ACC112 (cell line): ENCODE measurements around the gene S1PR4.

Experiments
- H2AFZ ChIP-seq: fragments of 200-600 bp; sonication (generic); one replicate; pipeline ENCODE4 v1.6.0; 2017; ENCODE audit warnings: antibody characterized with exemption, low read length; ENCODE audit not compliant: unreplicated experiment
- H3K27ac ChIP-seq: fragments of 200-600 bp; sonication (generic); 2 replicates; pipeline ENCODE4 v1.5.1; 2014; ENCODE audit warnings: low read depth, mild to moderate bottlenecking, antibody characterized with exemption, low read length, moderate library complexity
- H3K27me3 ChIP-seq: fragments of 200-600 bp; sonication (generic); 2 replicates; pipeline ENCODE4 v1.6.1; 2014; ENCODE audit warnings: mild to moderate bottlenecking, antibody characterized with exemption, low read length, moderate library complexity, mixed read lengths; ENCODE audit not compliant: insufficient read depth
- H3K36me3 ChIP-seq: fragments of 200-600 bp; sonication (generic); 2 replicates; pipeline ENCODE4 v1.6.1; 2016; ENCODE audit warnings: mild to moderate bottlenecking, antibody characterized with exemption, low read length, moderate library complexity, mixed read lengths; ENCODE audit not compliant: insufficient read depth
- H3K4me1 ChIP-seq: fragments of 200-600 bp; sonication (generic); one replicate; pipeline ENCODE4 v1.6.1; 2016; ENCODE audit warnings: low read length, mixed read lengths; ENCODE audit not compliant: insufficient read depth, unreplicated experiment, control insufficient read depth
- H3K4me3 ChIP-seq: fragments of 200-600 bp; sonication (generic); 2 replicates; pipeline ENCODE4 v1.5.1; 2014; ENCODE audit warnings: mild to moderate bottlenecking, low read depth, low read length
- H3K79me2 ChIP-seq: fragments of 200-600 bp; sonication (generic); one replicate; pipeline ENCODE4 v1.6.0; 2016; ENCODE audit warnings: low read length; ENCODE audit not compliant: control insufficient read depth, unreplicated experiment, insufficient read depth

Gene S1PR4

GRCh38 chr19:3227054-3227626, 48.6 kb downstream of the S1PR4 start:
- H2AFZ ChIP-seq, result no peak overlapping the region
- H3K27me3 ChIP-seq, result peaks cover 48% of the 10 kb centered on the region
- no peaks in the 10 kb centered on the region for H3K79me2 ChIP-seq
- H3K36me3 ChIP-seq, result no peaks in the 10 kb centered on the region
- H3K4me3 ChIP-seq, result no peak overlapping the region
- H3K27ac ChIP-seq, result no peak overlapping the region
- H3K4me1 ChIP-seq, result no peaks in the 10 kb centered on the region

GRCh38 chr19:3229346-3229743, 50.8 kb downstream of the S1PR4 start:
- Histone ChIP-seq H3K27me3 (peaks cover 48% of the 10 kb centered on the region), H3K36me3 (no peaks in the 10 kb centered on the region), H2AFZ (no peak overlapping the region), H3K4me3 (no peak overlapping the region), H3K27ac (no peak overlapping the region), H3K79me2 (no peaks in the 10 kb centered on the region), H3K4me1 (no peaks in the 10 kb centered on the region)
